ENCODE results near the gene CFAP141. TPM values are rescaled to one million over a fixed set of nuclear protein-coding genes. Genes with fewer than 3 reads are reported as not detected.

CFAP141 gene
- polyA plus RNA-seq, 1 of the 3 experiments (the other 2 are of a cell fraction) = not detected

DNA sequence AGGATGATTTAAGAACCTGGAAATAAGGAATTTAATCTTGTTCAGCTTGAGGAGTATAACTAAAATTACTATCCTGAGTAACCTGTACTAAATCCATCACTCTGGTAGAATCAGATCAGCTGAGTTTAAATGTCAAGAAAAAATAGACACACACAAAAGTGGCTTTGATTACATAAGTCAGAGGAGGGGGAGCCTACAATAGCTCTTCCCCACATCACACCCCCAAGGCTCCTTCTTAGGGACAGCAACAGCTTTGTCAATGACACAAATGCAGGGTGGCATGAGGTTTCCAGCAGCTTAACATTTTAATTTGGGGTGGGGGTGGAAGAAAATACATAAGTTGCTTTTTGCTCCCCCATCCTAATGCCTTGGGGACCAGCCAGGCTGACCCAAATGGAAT lies 38.7 kb downstream of the CFAP141 start:
- H2AFZ ChIP-seq (ENCODE audit: low read depth) = no peak overlapping the region
- no peaks in the 10 kb centered on the region for H3K9me3 ChIP-seq
- no peak overlapping the region for H3K27ac ChIP-seq (ENCODE audit: low read depth in 2 of 2, low read length in 1 of 2)
- H3K27me3 ChIP-seq (ENCODE audit: insufficient read depth) = no peaks in the 10 kb centered on the region
- TF ChIP-seq EP300 (IDR thresholded peaks at IDR 0.05; ENCODE audit: borderline replicate concordance in 1 of 2, low read depth in 1 of 2, low read length in 1 of 2) (no peak), JUND (IDR thresholded peaks at IDR 0.05) (no peak), POLR2AphosphoS5 (IDR thresholded peaks at IDR 0.05; ENCODE audit: low read depth, low read length) (no peak), TAF1 (IDR thresholded peaks at IDR 0.05; ENCODE audit: borderline replicate concordance, low read depth, low read length) (no peak), TEAD4 (IDR thresholded peaks at IDR 0.05; ENCODE audit: borderline replicate concordance, insufficient read depth) (no peak), SMC3 (IDR thresholded peaks at IDR 0.05; ENCODE audit: low read depth, low read length) (no peak), RCOR1 (IDR thresholded peaks at IDR 0.05; ENCODE audit: low read length) (no peak), RFX5 (IDR thresholded peaks at IDR 0.05; ENCODE audit: low read length) (no peak), RAD21 (IDR thresholded peaks at IDR 0.05; ENCODE audit: low read length) (no peak), YY1 (IDR thresholded peaks at IDR 0.05; ENCODE audit: low read depth) (no peak), GABPA (IDR thresholded peaks at IDR 0.05; ENCODE audit: low read depth) (no peak)
- H3F3A ChIP-seq (replicated peaks; ENCODE audit: insufficient read depth) = peaks cover 14% of the 10 kb centered on the region
- ChIA-PET POLR2A (no interaction called here), CTCF (no interaction called here)
- H3K36me3 ChIP-seq (replicated peaks in 1 of 2; ENCODE audit: control insufficient read depth in 1 of 2, insufficient read depth in 2 of 2, low read length in 1 of 2) = peaks cover 84 to 88% of the 10 kb centered on the region in 2 experiments
- H3K79me2 ChIP-seq (ENCODE audit: insufficient read depth) = peaks cover 97% of the 10 kb centered on the region
- no peak for DNase-seq
- no peaks in the 10 kb centered on the region for H3K4me1 ChIP-seq (ENCODE audit: control insufficient read depth in 1 of 2, insufficient read depth in 2 of 2, low read depth in 1 of 2, low read length in 1 of 2)
- no peaks in the 10 kb centered on the region for H3K9me2 ChIP-seq
- no peak overlapping the region for H3K4me2 ChIP-seq
- H4K20me1 ChIP-seq (ENCODE audit: insufficient read depth) = peaks cover 69% of the 10 kb centered on the region
- H3K4me3 ChIP-seq (ENCODE audit: low read depth in 2 of 2, low read length in 1 of 2) = no peak overlapping the region
- no peak overlapping the region for H3K9ac ChIP-seq

DNA sequence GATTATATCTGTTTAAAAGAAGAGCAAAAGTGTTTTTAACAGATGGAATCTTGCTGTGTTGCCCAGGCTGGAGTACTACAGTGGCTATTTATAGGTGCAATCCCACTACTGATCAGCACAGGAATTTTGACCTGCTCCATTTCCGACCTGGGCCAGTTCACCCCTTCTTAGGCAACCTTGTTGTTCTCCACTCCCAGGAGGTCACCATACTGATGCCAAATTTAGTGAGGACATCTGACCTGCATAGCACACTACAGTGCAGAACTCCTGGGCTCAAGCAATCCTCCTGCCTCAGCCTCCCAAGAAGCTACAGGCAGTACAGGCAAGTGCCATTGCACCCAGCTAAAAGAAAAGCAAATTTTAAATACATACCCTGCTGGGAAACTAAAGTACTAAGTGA lies 39.9 kb downstream of the CFAP141 start:
- no peak overlapping the region for H3K4me2 ChIP-seq
- peaks cover 24% of the 10 kb centered on the region for H3F3A ChIP-seq (replicated peaks; ENCODE audit: insufficient read depth)
- no peak overlapping the region for H2AFZ ChIP-seq (ENCODE audit: low read depth)
- H4K20me1 ChIP-seq (ENCODE audit: insufficient read depth) = peaks cover 57% of the 10 kb centered on the region
- no peaks in the 10 kb centered on the region for H3K9me2 ChIP-seq
- no peak overlapping the region for H3K9ac ChIP-seq
- H3K4me3 ChIP-seq (ENCODE audit: low read depth in 2 of 2, low read length in 1 of 2) = no peak overlapping the region
- ChIA-PET CTCF (no interaction called here), POLR2A (interaction anchor here (0.6 kb wide), 2 partner anchors 117 to 401 kb away, joined by 3 to 4 read pairs; no protein-coding TSS in a partner anchor)
- WGBS (ENCODE audit: low lambda C conversion rate) = 100% methylated on average over 1 of the region's 1 CpG
- no peaks in the 10 kb centered on the region for H3K9me3 ChIP-seq
- H3K27ac ChIP-seq (ENCODE audit: low read depth in 2 of 2, low read length in 1 of 2) = no peak overlapping the region
- DNase-seq = no peak
- H3K4me1 ChIP-seq (ENCODE audit: control insufficient read depth in 1 of 2, insufficient read depth in 2 of 2, low read depth in 1 of 2, low read length in 1 of 2) = no peaks in the 10 kb centered on the region
- peaks cover 83% of the 10 kb centered on the region in 2 experiments for H3K36me3 ChIP-seq (replicated peaks in 1 of 2; ENCODE audit: control insufficient read depth in 1 of 2, insufficient read depth in 2 of 2, low read length in 1 of 2)
- H3K27me3 ChIP-seq (ENCODE audit: insufficient read depth) = no peaks in the 10 kb centered on the region
- no peak for TF ChIP-seq SIN3A (IDR thresholded peaks at IDR 0.05; ENCODE audit: borderline replicate concordance, low read depth, low read length)
- TF ChIP-seq FOXM1 (IDR thresholded peaks at IDR 0.05; ENCODE audit: low read depth) = no peak
- TF ChIP-seq, protein P1, sequence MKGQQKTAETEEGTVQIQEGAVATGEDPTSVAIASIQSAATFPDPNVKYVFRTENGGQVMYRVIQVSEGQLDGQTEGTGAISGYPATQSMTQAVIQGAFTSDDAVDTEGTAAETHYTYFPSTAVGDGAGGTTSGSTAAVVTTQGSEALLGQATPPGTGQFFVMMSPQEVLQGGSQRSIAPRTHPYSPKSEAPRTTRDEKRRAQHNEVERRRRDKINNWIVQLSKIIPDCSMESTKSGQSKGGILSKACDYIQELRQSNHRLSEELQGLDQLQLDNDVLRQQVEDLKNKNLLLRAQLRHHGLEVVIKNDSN (IDR thresholded peaks at IDR 0.05; ENCODE audit: borderline replicate concordance, low read depth) = no peak
- no peak for TF ChIP-seq RAD21 (IDR thresholded peaks at IDR 0.05; ENCODE audit: low read length)
- TF ChIP-seq FOSL2 (IDR thresholded peaks at IDR 0.05; ENCODE audit: borderline replicate concordance, low read depth) = no peak
- TF ChIP-seq, protein P2, sequence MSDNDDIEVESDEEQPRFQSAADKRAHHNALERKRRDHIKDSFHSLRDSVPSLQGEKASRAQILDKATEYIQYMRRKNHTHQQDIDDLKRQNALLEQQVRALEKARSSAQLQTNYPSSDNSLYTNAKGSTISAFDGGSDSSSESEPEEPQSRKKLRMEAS (IDR thresholded peaks at IDR 0.05; ENCODE audit: low read depth) = no peak
- TF ChIP-seq ELF1 (IDR thresholded peaks at IDR 0.05) = no peak
- peaks cover 95% of the 10 kb centered on the region for H3K79me2 ChIP-seq (ENCODE audit: insufficient read depth)

All from SK-N-SH (cell line).